Glutamatergic neuron (in vitro differentiated cells): ENCODE results near the gene ADGRF1. TPM values are rescaled to one million over a fixed set of nuclear protein-coding genes. Genes with fewer than 3 reads are reported as not detected.

ENCODE experiments used
- DNase-seq: peaks from one replicate; pipeline ENCODE4 v3.0.0; 2022
- H3K27ac Mint-ChIP-seq: one replicate; pipeline ENCODE4 v1.8.0; 2020; ENCODE audit warnings: mild to moderate bottlenecking, mixed read lengths, inconsistent platforms; ENCODE audit not compliant: unreplicated experiment
- H3K27me3 Mint-ChIP-seq: one replicate; pipeline ENCODE4 v1.8.0; 2020; ENCODE audit warnings: mild to moderate bottlenecking, moderate library complexity, mixed read lengths, inconsistent platforms; ENCODE audit not compliant: unreplicated experiment
- H3K36me3 Mint-ChIP-seq: one replicate; pipeline ENCODE4 v1.8.0; 2020; ENCODE audit warnings: mild to moderate bottlenecking, mixed read lengths, inconsistent platforms; ENCODE audit not compliant: unreplicated experiment
- H3K4me1 Mint-ChIP-seq: one replicate; pipeline ENCODE4 v1.8.0; 2020; ENCODE audit warnings: mild to moderate bottlenecking, low read depth, mixed read lengths, inconsistent platforms; ENCODE audit not compliant: unreplicated experiment
- H3K4me3 Mint-ChIP-seq: one replicate; pipeline ENCODE4 v1.8.0; 2020; ENCODE audit warnings: mild to moderate bottlenecking, mixed read lengths, inconsistent platforms; ENCODE audit not compliant: unreplicated experiment
- H3K9me3 Mint-ChIP-seq: one replicate; pipeline ENCODE4 v1.8.0; 2020; ENCODE audit warnings: mild to moderate bottlenecking, moderate library complexity, mixed read lengths, inconsistent platforms; ENCODE audit not compliant: unreplicated experiment
- total RNA-seq: library from RNA; stranded (reverse); fragmentation: NEBNext Ultra II Directional; extraction: Animal tissue kit (Norgen Biotek cat#: 25700); gene quantifications from one replicate; pipeline ENCODE4 v1.2.1, GENCODE V29; 2021; ENCODE audit not compliant: unreplicated experiment
- TF ChIP-seq, protein P1 (sequence below): fragments of 200-600 bp; sonication (generic); IDR thresholded peaks from one replicate; pipeline ENCODE4 v1.5.0; 2021; ENCODE audit not compliant: partially characterized antibody, unreplicated experiment

The ADGRF1 gene
- total RNA-seq, 1 donor from 2014 or later, result not detected

DNA sequence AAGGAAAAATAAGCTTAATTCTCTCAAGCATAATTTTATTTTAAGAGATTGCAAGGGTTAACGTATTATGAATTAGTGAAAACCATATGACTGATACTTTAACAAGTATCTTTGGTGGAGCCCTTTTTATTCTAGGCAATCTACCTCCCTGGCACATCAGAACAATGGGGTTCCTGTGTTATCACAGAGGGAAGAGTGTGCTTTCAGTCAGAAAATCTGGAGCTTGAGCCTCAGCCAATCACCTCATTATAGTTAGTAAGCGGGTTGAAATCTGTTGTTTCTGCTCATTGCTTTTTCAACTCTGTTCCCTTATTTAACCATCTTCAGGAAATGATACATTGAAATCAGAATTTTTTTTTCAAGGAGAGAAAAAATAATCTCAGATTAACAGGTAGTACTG lies 391 bp downstream of the ADGRF1 start:
- no peaks in the 10 kb centered on the region for H3K4me1 Mint-ChIP-seq
- no peaks in the 10 kb centered on the region for H3K9me3 Mint-ChIP-seq
- TF ChIP-seq, protein P1, sequence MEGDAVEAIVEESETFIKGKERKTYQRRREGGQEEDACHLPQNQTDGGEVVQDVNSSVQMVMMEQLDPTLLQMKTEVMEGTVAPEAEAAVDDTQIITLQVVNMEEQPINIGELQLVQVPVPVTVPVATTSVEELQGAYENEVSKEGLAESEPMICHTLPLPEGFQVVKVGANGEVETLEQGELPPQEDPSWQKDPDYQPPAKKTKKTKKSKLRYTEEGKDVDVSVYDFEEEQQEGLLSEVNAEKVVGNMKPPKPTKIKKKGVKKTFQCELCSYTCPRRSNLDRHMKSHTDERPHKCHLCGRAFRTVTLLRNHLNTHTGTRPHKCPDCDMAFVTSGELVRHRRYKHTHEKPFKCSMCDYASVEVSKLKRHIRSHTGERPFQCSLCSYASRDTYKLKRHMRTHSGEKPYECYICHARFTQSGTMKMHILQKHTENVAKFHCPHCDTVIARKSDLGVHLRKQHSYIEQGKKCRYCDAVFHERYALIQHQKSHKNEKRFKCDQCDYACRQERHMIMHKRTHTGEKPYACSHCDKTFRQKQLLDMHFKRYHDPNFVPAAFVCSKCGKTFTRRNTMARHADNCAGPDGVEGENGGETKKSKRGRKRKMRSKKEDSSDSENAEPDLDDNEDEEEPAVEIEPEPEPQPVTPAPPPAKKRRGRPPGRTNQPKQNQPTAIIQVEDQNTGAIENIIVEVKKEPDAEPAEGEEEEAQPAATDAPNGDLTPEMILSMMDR, result no peak
- no peak overlapping the region for H3K4me3 Mint-ChIP-seq
- H3K36me3 Mint-ChIP-seq, result no peaks in the 10 kb centered on the region
- H3K27me3 Mint-ChIP-seq, result no peaks in the 10 kb centered on the region
- DNase-seq, result no peak
- no peak overlapping the region for H3K27ac Mint-ChIP-seq

DNA sequence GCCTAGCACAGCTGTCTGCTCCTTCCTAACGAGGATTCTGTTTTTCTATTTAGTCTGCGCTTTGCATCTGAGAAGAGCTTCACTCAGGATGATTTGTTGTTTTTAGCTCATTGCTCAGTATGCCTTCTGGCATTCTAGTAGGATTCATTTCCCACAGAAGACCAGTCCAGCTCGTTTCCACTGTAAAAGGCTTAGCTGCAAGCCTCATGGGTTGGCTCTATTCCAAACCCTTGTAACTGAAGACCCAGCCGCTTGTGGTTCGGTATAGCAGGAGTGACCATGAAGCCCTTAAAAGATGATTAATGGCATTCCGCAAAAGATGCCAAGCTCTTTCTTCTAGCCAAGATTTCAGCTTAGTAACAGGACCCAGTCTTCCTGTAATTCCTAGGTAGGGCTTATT lies 7.2 kb downstream of the ADGRF1 start:
- Mint-ChIP-seq H3K9me3 (no peaks in the 10 kb centered on the region), H3K27ac (no peak overlapping the region)
- TF ChIP-seq, protein P1, result no peak

DNA sequence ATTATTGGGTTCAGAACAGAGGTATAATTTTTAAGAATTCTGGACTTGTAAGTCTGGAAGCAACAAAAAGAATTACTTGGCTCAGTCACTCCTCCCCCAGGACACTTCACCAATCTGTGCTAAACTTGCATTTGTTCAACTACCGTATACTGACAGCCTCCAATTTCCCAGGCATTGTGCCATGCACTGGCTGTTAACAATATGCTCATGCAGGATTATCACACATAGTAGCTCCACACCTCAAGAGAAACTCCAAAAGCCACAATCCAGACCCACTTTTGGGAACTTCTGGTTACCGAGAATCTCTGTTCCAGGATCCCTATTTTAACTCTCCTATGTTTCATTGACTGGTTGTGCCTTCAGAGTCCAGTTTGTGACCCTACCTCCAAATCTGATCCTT lies 7.7 kb downstream of the ADGRF1 start:
- no peaks in the 10 kb centered on the region for H3K9me3 Mint-ChIP-seq
- H3K4me1 Mint-ChIP-seq, result peaks cover 3% of the 10 kb centered on the region
- TF ChIP-seq, protein P1, result no peak
- H3K36me3 Mint-ChIP-seq, result no peaks in the 10 kb centered on the region
- H3K4me3 Mint-ChIP-seq, result no peak overlapping the region
- no peaks in the 10 kb centered on the region for H3K27me3 Mint-ChIP-seq
- no peak for DNase-seq
- H3K27ac Mint-ChIP-seq, result no peak overlapping the region

More for the DNA sequence above, 7.2 kb downstream of the ADGRF1 start:
- H3K4me1 Mint-ChIP-seq, result peaks cover 3% of the 10 kb centered on the region
- H3K36me3 Mint-ChIP-seq, result no peaks in the 10 kb centered on the region
- no peak for DNase-seq
- H3K27me3 Mint-ChIP-seq, result no peaks in the 10 kb centered on the region
- no peak overlapping the region for H3K4me3 Mint-ChIP-seq

DNA sequence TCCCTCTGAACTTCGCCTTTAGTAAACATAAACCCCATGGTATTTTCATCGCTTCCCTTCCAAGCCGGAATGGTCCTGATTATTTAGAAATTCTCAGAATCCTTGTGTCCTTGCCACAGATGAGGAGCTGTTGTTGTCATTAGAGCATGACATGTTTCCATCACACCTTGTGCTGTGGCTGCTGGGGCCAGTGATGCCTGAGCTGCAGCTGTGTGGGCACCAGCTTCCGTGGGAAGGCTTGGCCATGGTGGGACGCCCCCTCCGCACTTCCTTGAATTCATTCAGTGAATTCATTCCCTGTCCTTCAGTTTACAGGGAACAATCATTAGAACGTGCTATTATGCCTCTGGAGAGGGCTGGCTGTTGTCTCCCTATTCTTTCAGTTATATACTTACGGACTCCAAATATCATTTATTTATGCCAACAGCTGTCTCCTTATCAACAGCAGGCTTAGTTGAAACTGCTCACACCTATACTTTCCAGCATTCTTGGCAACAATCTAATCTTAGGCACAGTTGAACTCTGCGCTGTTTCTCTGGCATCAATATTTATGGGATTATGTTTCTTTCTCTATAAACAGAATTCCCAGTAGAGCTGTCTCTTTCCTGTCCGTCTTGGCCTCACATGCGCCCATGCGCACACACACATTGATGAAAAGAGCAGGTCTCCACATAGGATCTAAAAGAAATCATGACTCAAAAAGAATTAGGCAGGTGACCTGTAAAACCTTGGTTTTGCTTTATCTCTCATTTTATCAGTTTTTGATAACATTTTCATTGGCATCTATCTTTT lies 9.0 kb downstream of the ADGRF1 start:
- H3K4me3 Mint-ChIP-seq, result no peak overlapping the region
- peaks cover 2% of the 10 kb centered on the region for H3K27me3 Mint-ChIP-seq
- peaks cover 3% of the 10 kb centered on the region for H3K4me1 Mint-ChIP-seq
- H3K9me3 Mint-ChIP-seq, result no peaks in the 10 kb centered on the region
- no peak for DNase-seq
- TF ChIP-seq, protein P1, result no peak
- H3K27ac Mint-ChIP-seq, result no peak overlapping the region
- no peaks in the 10 kb centered on the region for H3K36me3 Mint-ChIP-seq

DNA sequence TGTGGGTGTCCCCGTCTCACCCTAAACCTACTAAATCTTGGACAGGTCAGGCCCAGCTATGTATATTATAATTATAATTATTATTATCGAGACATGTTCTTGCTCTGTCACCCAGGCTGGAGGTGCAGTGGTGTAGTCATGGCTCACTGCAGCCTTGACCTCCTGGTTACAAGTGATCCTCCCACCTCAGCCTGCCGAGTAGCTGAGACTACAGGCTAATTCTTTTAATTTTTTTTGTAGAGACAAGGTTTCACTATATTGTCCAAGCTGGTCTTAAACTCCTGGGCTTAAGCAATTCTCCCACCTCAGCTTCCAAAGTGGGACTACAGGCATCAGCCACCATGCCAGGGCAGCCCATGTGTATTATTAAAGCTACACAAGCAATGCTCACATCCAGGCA lies 10.5 kb downstream of the ADGRF1 start:
- TF ChIP-seq, protein P1, result no peak
- H3K36me3 Mint-ChIP-seq, result no peaks in the 10 kb centered on the region
- H3K27me3 Mint-ChIP-seq, result peaks cover 2% of the 10 kb centered on the region
- H3K9me3 Mint-ChIP-seq, result no peaks in the 10 kb centered on the region
- no peak overlapping the region for H3K27ac Mint-ChIP-seq
- peaks cover 3% of the 10 kb centered on the region for H3K4me1 Mint-ChIP-seq
- DNase-seq, result no peak
- no peak overlapping the region for H3K4me3 Mint-ChIP-seq
